22Rv1 (cell line): ENCODE data around the gene MLX.

ENCODE experiments used
- H3K27ac ChIP-seq: fragments of 450-650 bp; 2 replicates; pipeline ENCODE4 v1.5.1; 2017
- CTCF ChIP-seq: fragments of 450-650 bp; IDR thresholded peaks from 2 replicates; pipeline ENCODE4 v1.5.1; 2017; ENCODE audit warnings: mild to moderate bottlenecking
- ZFX ChIP-seq: fragments of 450-650 bp; IDR thresholded peaks from 2 replicates; pipeline ENCODE4 v1.6.1; 2017; ENCODE audit warnings: antibody characterized with exemption, borderline replicate concordance

Gene MLX

GRCh38 chr17:42566883-42567573 lies at the start of gene MLX:
TSS of gene MLX (plus strand) at chr17:42567100. CDS start at chr17:42567125, 25 bp downstream.
- TF ChIP-seq ZFX: no peak
- TF ChIP-seq CTCF: no peak
- peak within 1 kb of the TSS; percentile 93 for H3K27ac ChIP-seq

GRCh38 chr17:42517516-42517915 lies 49.4 kb upstream of the MLX start:
- TF ChIP-seq ZFX: no peak
- peak; percentile 96 for TF ChIP-seq CTCF
- peak overlapping the region; percentile 40 for H3K27ac ChIP-seq

GRCh38 chr17:42518046-42518754 lies 48.7 kb upstream of the MLX start:
- H3K27ac ChIP-seq: peak overlapping the region; percentile 40
- TF ChIP-seq CTCF (no peak), ZFX (no peak)

- TF ChIP-seq ZFX: no peak
- TF ChIP-seq CTCF: no peak
- H3K27ac ChIP-seq: peak overlapping the region; percentile 40
Measured at GRCh38 chr17:42518755-42519545, 48.0 kb upstream of the MLX start.

- peak overlapping the region; percentile 7; the same call in 1 of the 2 replicates for H3K27ac ChIP-seq
- TF ChIP-seq CTCF (no peak), ZFX (no peak)
Measured at GRCh38 chr17:42519546-42520491, 47.1 kb upstream of the MLX start.

GRCh38 chr17:42520540-42520951 lies 46.4 kb upstream of the MLX start:
- no peak overlapping the region for H3K27ac ChIP-seq
- TF ChIP-seq ZFX (no peak), CTCF (peak; percentile 35)
